ENCODE data around the gene FAM162A.
A peak's percentile ranks its signal among the peaks of the same experiment; 100 is the strongest.
"Not testable (repeated sequence)": the region's sequence is repeated elsewhere in the genome, so short reads cannot be mapped to it uniquely, and the experiment has no call there.

Gene FAM162A

DNA sequence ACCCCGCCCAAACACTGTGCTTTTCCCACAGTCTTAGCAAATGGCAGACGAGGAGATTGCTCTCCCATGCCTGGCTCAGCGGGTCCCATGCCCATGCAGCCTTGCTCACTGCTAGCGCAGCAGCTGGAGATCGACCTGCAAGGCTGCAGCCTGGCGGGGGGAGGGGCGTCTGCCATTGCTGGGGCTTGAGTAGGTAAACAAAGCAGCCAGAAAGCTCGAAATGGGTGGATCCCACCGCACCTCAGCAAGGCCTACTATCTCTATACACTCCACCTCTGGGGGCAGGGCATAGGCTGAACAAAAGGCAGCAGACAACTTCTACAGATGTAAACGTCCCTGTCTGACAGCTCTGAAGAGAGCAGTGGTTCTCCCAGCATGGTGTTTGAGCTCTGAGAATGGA lies 59.1 kb downstream of the FAM162A start:
- no peak for FAIRE-seq
- DNase-seq (ENCODE audit: insufficient read length, low spot score): no peak
- TF ChIP-seq, protein P1, sequence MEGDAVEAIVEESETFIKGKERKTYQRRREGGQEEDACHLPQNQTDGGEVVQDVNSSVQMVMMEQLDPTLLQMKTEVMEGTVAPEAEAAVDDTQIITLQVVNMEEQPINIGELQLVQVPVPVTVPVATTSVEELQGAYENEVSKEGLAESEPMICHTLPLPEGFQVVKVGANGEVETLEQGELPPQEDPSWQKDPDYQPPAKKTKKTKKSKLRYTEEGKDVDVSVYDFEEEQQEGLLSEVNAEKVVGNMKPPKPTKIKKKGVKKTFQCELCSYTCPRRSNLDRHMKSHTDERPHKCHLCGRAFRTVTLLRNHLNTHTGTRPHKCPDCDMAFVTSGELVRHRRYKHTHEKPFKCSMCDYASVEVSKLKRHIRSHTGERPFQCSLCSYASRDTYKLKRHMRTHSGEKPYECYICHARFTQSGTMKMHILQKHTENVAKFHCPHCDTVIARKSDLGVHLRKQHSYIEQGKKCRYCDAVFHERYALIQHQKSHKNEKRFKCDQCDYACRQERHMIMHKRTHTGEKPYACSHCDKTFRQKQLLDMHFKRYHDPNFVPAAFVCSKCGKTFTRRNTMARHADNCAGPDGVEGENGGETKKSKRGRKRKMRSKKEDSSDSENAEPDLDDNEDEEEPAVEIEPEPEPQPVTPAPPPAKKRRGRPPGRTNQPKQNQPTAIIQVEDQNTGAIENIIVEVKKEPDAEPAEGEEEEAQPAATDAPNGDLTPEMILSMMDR (IDR thresholded peaks at IDR 0.05; ENCODE audit: insufficient read depth, missing control alignments): no peak

DNA sequence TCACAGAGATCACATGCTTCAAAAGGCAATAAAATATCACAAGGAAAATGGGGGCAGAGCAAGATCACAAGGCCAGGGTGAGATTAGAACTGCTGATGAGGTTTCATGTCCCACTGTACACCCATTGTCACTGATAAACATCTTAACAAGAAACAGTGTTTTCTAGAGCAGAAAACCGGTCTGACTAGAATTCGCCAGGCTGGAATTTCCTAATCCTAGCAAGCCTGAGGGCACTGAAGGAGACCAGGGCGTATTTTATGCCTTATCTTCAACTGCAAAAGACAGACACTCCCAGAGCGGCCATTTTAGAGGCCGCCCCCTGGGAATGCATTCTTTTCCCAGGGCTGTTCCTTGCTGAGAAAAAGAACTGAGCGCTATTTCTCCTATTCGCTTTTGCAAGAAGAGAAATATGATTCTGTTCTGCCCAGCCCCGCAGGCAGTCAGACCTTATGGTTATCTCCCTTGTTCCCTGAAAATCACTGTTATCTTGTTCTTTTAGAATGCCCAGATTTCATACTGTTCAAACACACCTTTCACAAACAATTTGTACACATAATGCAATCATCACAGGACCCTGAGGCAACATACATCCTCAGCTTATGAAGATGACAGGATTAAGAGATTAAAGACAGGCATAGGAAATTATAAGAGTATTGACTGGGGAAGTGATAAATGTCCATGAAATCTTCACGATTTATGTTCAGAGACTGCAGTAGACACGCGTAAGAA lies 59.9 kb downstream of the FAM162A start:
- not testable (repeated sequence) for FAIRE-seq; DNase-seq (ENCODE audit: insufficient read length, low spot score)

DNA sequence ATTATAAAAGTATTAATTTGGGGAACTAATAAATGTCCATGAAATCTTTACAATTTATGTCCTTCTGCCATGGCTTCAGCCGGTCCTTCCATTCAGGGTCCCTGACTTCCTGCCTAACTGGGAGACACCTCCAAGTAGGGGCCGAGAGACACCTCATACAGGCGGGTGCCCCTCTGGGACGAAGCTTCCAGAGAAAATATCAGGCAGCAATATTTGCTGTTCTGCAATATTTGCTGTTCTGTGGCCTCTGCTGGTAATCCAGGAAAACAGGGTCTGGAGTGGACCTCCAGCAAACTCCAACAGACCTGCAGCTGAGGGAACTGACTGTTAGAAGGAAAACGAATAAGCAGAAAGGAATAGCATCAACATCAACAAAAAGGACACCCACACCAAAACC lies 60.5 kb downstream of the FAM162A start:
- FAIRE-seq; DNase-seq (ENCODE audit: insufficient read length, low spot score): not testable (repeated sequence)

DNA sequence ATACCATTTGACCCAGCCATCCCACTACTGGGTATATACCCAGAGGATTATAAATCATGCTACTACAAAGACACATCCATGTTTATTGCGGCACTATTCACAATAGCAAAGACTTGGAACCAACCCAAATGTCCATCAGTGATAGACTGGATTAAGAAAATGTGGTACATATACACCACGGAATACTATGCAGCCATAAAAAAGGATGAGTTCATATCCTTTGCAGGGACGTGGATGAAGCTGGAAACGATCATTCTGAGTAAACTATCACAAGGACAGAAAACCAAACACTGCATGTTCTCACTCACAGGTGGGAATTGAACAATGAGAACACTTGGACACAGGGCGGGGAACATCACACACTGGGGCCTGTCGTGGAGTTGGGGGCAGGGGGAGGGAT lies 64.2 kb downstream of the FAM162A start:
- DNase-seq (ENCODE audit: insufficient read length, low spot score): not testable (repeated sequence)

DNA sequence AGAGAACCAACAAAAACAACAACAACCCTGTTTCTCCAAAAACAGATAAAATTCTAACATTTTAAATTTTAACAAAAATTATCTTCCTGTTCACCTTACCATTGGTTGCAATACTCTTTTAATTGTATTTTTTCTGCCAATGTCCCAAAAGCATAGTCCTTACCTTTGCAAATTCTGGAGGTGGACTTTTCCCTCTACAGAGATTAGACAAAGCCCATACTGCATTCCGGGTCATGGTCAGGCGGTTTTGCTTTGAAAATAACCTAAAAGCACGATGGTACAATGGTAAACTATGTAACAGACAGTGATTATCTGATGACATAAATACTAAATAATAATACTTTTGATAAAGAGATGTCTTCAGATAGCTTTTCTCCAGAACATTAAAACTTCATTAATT lies 67.4 kb downstream of the FAM162A start:
- FAIRE-seq (no peak), DNase-seq (ENCODE audit: insufficient read length, low spot score) (no peak)
- TF ChIP-seq, protein P1 (IDR thresholded peaks at IDR 0.05; ENCODE audit: insufficient read depth, missing control alignments): no peak

More for the DNA sequence above, 64.2 kb downstream of the FAM162A start:
- FAIRE-seq: not testable (repeated sequence)

DNA sequence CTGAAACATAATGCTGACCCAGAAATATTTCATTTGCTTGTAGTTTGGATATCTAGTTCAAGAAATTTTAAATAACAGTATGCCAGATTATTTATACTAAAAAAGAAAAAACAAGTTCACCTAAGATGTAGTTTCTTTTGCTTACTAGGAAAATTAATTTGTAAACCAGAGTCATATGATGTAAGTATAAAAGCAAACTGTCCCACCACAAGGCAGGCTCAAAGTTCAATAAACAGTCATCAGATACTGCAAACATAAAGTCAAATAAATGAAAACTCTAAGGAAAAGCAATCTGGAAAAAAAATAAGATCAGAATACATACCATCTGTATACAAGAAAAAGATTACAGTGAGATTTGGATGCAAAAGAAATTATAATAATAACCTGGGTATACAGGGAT lies 72.1 kb downstream of the FAM162A start:
- DNase-seq (ENCODE audit: insufficient read length, low spot score) (no peak), FAIRE-seq (no peak)
- TF ChIP-seq, protein P1 (IDR thresholded peaks at IDR 0.05; ENCODE audit: insufficient read depth, missing control alignments): no peak

DNA sequence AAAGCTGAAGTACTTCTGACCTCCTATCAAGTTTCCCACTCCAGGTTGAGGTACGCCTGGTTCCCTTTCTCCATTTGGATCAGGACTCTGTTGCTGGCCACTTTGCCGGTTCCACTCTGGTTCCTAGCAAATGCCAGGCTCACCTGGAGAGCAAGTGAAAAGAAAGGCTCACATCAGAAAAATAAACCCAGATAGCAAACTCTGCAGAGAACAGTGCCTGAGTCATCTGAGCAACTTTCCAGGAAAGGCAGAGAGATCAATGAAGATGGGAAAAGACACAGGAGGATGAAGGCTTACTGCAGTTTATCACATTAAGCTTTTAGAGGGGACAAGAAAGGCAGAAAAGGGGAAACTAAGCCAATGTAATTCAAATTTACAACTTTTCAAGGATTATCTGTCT lies 73.7 kb downstream of the FAM162A start:
- FAIRE-seq (no peak), DNase-seq (ENCODE audit: insufficient read length, low spot score) (no peak)
- TF ChIP-seq, protein P1 (IDR thresholded peaks at IDR 0.05; ENCODE audit: insufficient read depth, missing control alignments): no peak

DNA sequence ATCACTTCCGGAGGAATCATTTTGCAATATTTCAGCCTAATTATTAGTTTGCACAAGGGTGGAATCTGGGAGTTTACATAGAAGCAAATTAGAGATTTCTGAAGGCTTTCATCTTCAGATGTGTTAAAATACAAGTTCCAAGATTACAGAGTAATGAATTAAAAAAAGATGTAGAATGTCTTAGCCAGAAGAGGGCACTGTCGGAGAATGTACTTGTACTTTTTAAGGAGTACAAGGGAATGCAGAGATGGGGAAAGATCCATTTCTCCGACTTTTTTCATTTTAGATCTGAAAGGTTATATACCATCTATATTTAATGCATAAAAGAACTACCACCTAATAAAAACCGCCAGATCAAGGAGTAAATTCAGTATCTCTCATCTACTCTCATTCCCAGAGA lies 75.0 kb downstream of the FAM162A start:
- FAIRE-seq (no peak), DNase-seq (ENCODE audit: insufficient read length, low spot score) (no peak)
- TF ChIP-seq, protein P1 (IDR thresholded peaks at IDR 0.05; ENCODE audit: insufficient read depth, missing control alignments): peak; percentile 51

DNA sequence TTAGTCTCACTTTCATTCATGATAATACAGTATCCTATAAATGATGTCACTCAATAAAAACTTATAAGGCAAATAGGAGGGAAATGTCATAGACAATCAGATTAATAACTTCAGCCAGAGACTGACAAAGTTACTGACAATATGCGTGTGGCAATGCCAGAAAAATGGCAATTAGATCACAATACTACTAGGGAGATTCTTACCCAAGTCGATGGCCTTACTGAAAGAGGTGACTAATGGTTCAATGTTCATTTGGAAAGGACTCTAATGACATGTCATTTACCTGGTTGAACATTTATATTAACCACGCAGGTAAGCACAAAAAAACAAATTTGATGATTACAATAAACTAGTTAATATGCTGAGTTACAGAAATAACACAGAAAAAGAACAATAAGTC lies 77.8 kb downstream of the FAM162A start:
- DNase-seq (ENCODE audit: insufficient read length, low spot score) (no peak), FAIRE-seq (no peak)
- TF ChIP-seq, protein P1 (IDR thresholded peaks at IDR 0.05; ENCODE audit: insufficient read depth, missing control alignments): no peak

All from D721Med (cell line).